Liver (tissue), 9 donors: Measurements from ENCODE around the gene M1AP. TPM values are rescaled to one million over a fixed set of nuclear protein-coding genes. Genes with fewer than 3 reads are reported as not detected.
"Not testable (repeated sequence)": the region's sequence is repeated elsewhere in the genome, so short reads cannot be mapped to it uniquely, and the experiment has no call there.

Experiments
- DNase-seq: peaks from one replicate; pipeline ENCODE4 v3.0.0-alpha.2; 2017; ENCODE audit warnings: low spot score
- H3K27ac ChIP-seq, 2 donors: one replicate each; pipeline ENCODE4 v1.7.0; 2013; ENCODE audit warnings: inconsistent platforms in 2 of 2, low read length in 2 of 2, control low read depth in 1 of 2, low read depth in 1 of 2, mild to moderate bottlenecking in 1 of 2
- H3K27me3 ChIP-seq, 4 donors: one replicate each; pipeline versions ENCODE4 v1.6.1 to v1.7.0; 2013; ENCODE audit warnings: low read length in 3 of 4, inconsistent platforms in 1 of 4, mild to moderate bottlenecking in 1 of 4, moderate library complexity in 1 of 4; ENCODE audit not compliant: control insufficient read depth in 4 of 4, insufficient read depth in 4 of 4
- H3K36me3 ChIP-seq, 4 donors: one replicate each; pipeline versions ENCODE4 v1.6.1 to v1.7.0; 2013; ENCODE audit warnings: low read length in 3 of 4, mild to moderate bottlenecking in 3 of 4, low read depth in 1 of 4, moderate library complexity in 1 of 4; ENCODE audit not compliant: control insufficient read depth in 4 of 4, insufficient read depth in 3 of 4
- H3K4me1 ChIP-seq, 4 donors: one replicate each; pipeline versions ENCODE4 v1.6.1 to v1.7.0; 2013; ENCODE audit warnings: low read length in 3 of 4, mild to moderate bottlenecking in 3 of 4, moderate library complexity in 1 of 4; ENCODE audit not compliant: control insufficient read depth in 4 of 4, insufficient read depth in 4 of 4
- H3K4me3 ChIP-seq, 3 donors: one replicate each; pipeline versions ENCODE4 v1.6.1 to v1.7.0; 2013; ENCODE audit warnings: low read length in 3 of 3, control low read depth in 1 of 3, low read depth in 1 of 3, mild to moderate bottlenecking in 1 of 3
- H3K9ac ChIP-seq, 2 donors: one replicate each; pipeline ENCODE4 v1.7.0; 2013; ENCODE audit warnings: low read length in 2 of 2, mild to moderate bottlenecking in 2 of 2, moderate library complexity in 2 of 2, control low read depth in 1 of 2, low read depth in 1 of 2
- H3K9me3 ChIP-seq, 4 donors: one replicate each; pipeline versions ENCODE4 v1.6.1 to v1.7.0; 2013; ENCODE audit warnings: low read length in 3 of 4; ENCODE audit not compliant: control insufficient read depth in 4 of 4
- ATF3 ChIP-seq: IDR thresholded peaks from 2 replicates; pipeline ENCODE4 v1.6.1; 2016; ENCODE audit warnings: antibody characterized with exemption
- EGR1 ChIP-seq, 2 donors: IDR thresholded peaks; 2 replicates each; pipeline ENCODE4 v1.6.1; 2016 to 2018; ENCODE audit warnings: antibody characterized with exemption in 2 of 2, low read depth in 2 of 2
- FOXA1 ChIP-seq: IDR thresholded peaks from 2 replicates; pipeline ENCODE4 v1.6.1; 2016; ENCODE audit warnings: antibody characterized with exemption
- FOXA2 ChIP-seq: IDR thresholded peaks from 2 replicates; pipeline ENCODE4 v1.6.1; 2016; ENCODE audit warnings: antibody characterized with exemption
- GABPA ChIP-seq, 2 donors: IDR thresholded peaks in 1 of 2; conservative IDR thresholded peaks in 1 of 2; 2 replicates each; pipeline ENCODE4 v1.6.1; 2016; ENCODE audit warnings: antibody characterized with exemption in 2 of 2, mild to moderate bottlenecking in 1 of 2, moderate library complexity in 1 of 2
- HNF4G ChIP-seq: IDR thresholded peaks from 2 replicates; pipeline ENCODE4 v1.6.1; 2016; ENCODE audit warnings: antibody characterized with exemption
- JUND ChIP-seq, 2 donors: IDR thresholded peaks; 2 replicates each; pipeline ENCODE4 v1.6.1; 2016; ENCODE audit warnings: antibody characterized with exemption in 2 of 2
- NR2F2 ChIP-seq: IDR thresholded peaks from 2 replicates; pipeline ENCODE4 v1.6.1; 2016; ENCODE audit warnings: antibody characterized with exemption
- RAD21 ChIP-seq, 2 donors: IDR thresholded peaks; 2 replicates each; pipeline ENCODE4 v1.6.1; 2016; ENCODE audit warnings: antibody characterized with exemption in 2 of 2, mild to moderate bottlenecking in 2 of 2
- RXRA ChIP-seq, 2 donors: IDR thresholded peaks; 2 replicates each; pipeline ENCODE4 v1.6.1; 2017 to 2018; ENCODE audit warnings: antibody characterized with exemption in 2 of 2, mild to moderate bottlenecking in 1 of 2
- SP1 ChIP-seq: IDR thresholded peaks from 2 replicates; pipeline ENCODE4 v1.6.1; 2018; ENCODE audit warnings: antibody characterized with exemption, mild to moderate bottlenecking
- TAF1 ChIP-seq: conservative IDR thresholded peaks from 2 replicates; pipeline ENCODE4 v1.6.1; 2016; ENCODE audit warnings: antibody characterized with exemption, mild to moderate bottlenecking
- YY1 ChIP-seq: IDR thresholded peaks from 2 replicates; pipeline ENCODE4 v1.6.1; 2016; ENCODE audit warnings: antibody characterized with exemption, mild to moderate bottlenecking
- ZBTB33 ChIP-seq: IDR thresholded peaks from 2 replicates; pipeline ENCODE4 v1.6.1; 2016; ENCODE audit warnings: antibody characterized with exemption
- WGBS: extraction: QIAGEN DNeasy Blood & Tissue Kit; methylation state at CpG from one replicate; pipeline ENCODE4 v1.1.7; 2013; 5-methylcytosine and 5-hydroxymethylcytosine counted together
- polyA plus RNA-seq, 2 donors: library from polyadenylated mRNA; stranded (reverse) in 1 of 2; unstranded in 1 of 2; fragments of 200-250 nt in 1 of 2; fragments of >200 nt in 1 of 2; fragmentation: Nextera tagmentation in 1 of 2; extraction: Ambion mirVana in 1 of 2; gene quantifications; one replicate each; pipeline versions ENCODE4 v1.2.1 to v1.2.3, GENCODE V29; 2013 to 2015
- total RNA-seq, 2 donors: library from RNA; depleted of rRNA; stranded (reverse); fragments of >200 nt; gene quantifications; one replicate each; pipeline ENCODE4 v1.2.3, GENCODE V29; 2014
- TF ChIP-seq, protein P1 (sequence below): IDR thresholded peaks from 2 replicates; pipeline ENCODE4 v1.6.1; 2016; ENCODE audit warnings: antibody characterized with exemption, mild to moderate bottlenecking
- TF ChIP-seq, protein P2 (sequence below): IDR thresholded peaks from 2 replicates; pipeline ENCODE4 v1.6.1; 2016; ENCODE audit warnings: antibody characterized with exemption
- TF ChIP-seq, protein P3 (sequence below): fragments of 150-350 bp; IDR thresholded peaks from 2 replicates; pipeline ENCODE4 v1.5.1; 2017; ENCODE audit warnings: improper control_type of control experiment, low read depth, low read length; ENCODE audit not compliant: missing input control
- donor health status: healthy.
- donor health status: healthy.
- donor health status: healthy.
- donor health status: healthy.
- donor health status: healthy.

Gene M1AP
- total and polyA plus RNA-seq, 4 donors: under 0.01 to 0.38 (median 0.08) TPM

DNA sequence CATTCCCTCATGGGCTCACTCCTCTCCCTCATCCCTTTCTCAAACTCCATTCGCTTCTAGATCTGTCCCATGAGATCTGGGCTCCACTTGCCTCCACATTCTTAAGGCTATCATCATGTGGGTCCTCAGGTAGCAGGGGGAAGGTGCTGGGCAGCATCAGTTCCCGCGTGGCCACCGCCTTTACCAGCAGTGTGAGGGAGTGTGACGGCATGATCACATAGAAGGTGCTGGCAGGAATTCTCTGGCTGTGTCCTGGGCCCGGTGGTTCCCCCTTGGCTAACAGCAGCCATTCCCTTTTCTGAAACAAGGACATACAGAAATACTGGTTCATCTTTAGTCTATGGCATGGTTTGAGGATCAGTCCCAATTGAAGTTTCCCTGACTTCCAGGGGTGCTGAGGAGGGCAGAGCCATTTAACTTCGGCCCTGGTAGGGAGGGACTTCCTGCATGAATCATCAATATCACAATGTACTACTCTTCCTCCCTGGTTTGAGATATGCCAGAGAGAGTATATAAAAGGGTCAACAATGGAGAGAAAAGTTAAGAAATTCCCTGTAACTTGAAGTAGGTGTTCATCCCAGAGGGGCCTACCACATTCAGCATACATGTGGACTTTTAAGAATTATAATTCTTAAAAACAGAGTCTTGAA, 85.9 kb downstream of the M1AP start:
- Histone ChIP-seq H3K4me1 (no peaks in the 10 kb centered on the region), H3K4me3 (no peak overlapping the region), H3K27me3 (no peaks in the 10 kb centered on the region), H3K9ac (no peak overlapping the region), H3K36me3 (no peaks in the 10 kb centered on the region), H3K9me3 (no peaks in the 10 kb centered on the region), H3K27ac (no peak overlapping the region)
- no peak for DNase-seq
- WGBS: 84% methylated on average over 7 of the region's 7 CpGs
- TF ChIP-seq RXRA (IDR thresholded peaks at IDR 0.05) (no peak), FOXA1 (no peak), JUND (IDR thresholded peaks at IDR 0.05) (no peak), ZBTB33 (no peak), HNF4G (no peak), FOXA2 (no peak), YY1 (no peak), GABPA (IDR thresholded peaks at IDR 0.05 in 1 of 2, conservative IDR thresholded peaks at IDR 0.05 in 1 of 2) (no peak), SP1 (no peak), ATF3 (no peak), TAF1 (no peak), NR2F2 (no peak), EGR1 (IDR thresholded peaks at IDR 0.05; ENCODE audit: low read depth in 2 of 2) (no peak), RAD21 (IDR thresholded peaks at IDR 0.05) (no peak)
- TF ChIP-seq, protein P1, sequence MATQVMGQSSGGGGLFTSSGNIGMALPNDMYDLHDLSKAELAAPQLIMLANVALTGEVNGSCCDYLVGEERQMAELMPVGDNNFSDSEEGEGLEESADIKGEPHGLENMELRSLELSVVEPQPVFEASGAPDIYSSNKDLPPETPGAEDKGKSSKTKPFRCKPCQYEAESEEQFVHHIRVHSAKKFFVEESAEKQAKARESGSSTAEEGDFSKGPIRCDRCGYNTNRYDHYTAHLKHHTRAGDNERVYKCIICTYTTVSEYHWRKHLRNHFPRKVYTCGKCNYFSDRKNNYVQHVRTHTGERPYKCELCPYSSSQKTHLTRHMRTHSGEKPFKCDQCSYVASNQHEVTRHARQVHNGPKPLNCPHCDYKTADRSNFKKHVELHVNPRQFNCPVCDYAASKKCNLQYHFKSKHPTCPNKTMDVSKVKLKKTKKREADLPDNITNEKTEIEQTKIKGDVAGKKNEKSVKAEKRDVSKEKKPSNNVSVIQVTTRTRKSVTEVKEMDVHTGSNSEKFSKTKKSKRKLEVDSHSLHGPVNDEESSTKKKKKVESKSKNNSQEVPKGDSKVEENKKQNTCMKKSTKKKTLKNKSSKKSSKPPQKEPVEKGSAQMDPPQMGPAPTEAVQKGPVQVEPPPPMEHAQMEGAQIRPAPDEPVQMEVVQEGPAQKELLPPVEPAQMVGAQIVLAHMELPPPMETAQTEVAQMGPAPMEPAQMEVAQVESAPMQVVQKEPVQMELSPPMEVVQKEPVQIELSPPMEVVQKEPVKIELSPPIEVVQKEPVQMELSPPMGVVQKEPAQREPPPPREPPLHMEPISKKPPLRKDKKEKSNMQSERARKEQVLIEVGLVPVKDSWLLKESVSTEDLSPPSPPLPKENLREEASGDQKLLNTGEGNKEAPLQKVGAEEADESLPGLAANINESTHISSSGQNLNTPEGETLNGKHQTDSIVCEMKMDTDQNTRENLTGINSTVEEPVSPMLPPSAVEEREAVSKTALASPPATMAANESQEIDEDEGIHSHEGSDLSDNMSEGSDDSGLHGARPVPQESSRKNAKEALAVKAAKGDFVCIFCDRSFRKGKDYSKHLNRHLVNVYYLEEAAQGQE: no peak
- TF ChIP-seq, protein P2, sequence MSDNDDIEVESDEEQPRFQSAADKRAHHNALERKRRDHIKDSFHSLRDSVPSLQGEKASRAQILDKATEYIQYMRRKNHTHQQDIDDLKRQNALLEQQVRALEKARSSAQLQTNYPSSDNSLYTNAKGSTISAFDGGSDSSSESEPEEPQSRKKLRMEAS: no peak
- TF ChIP-seq, protein P3, sequence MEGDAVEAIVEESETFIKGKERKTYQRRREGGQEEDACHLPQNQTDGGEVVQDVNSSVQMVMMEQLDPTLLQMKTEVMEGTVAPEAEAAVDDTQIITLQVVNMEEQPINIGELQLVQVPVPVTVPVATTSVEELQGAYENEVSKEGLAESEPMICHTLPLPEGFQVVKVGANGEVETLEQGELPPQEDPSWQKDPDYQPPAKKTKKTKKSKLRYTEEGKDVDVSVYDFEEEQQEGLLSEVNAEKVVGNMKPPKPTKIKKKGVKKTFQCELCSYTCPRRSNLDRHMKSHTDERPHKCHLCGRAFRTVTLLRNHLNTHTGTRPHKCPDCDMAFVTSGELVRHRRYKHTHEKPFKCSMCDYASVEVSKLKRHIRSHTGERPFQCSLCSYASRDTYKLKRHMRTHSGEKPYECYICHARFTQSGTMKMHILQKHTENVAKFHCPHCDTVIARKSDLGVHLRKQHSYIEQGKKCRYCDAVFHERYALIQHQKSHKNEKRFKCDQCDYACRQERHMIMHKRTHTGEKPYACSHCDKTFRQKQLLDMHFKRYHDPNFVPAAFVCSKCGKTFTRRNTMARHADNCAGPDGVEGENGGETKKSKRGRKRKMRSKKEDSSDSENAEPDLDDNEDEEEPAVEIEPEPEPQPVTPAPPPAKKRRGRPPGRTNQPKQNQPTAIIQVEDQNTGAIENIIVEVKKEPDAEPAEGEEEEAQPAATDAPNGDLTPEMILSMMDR: no peak

GRCh38 chr2:74561022-74561421, 87.1 kb downstream of the M1AP start:
- not testable (repeated sequence) for H3K4me3 ChIP-seq, H3K27me3 ChIP-seq, H3K27ac ChIP-seq, DNase-seq, H3K36me3 ChIP-seq, H3K4me1 ChIP-seq, H3K9me3 ChIP-seq, H3K9ac ChIP-seq
- WGBS: 100% methylated on average over 1 of the region's 1 CpG
